PC-3 (cell line): ENCODE results near the gene PLSCR3. TPM values are rescaled to one million over a fixed set of nuclear protein-coding genes. Genes with fewer than 3 reads are reported as not detected.

Experiments
- ATAC-seq: fragments of 200-7000 bp; cut with Tn5 transposase; 2 replicates; pipeline ENCODE4 v1.9.1; 2020; ENCODE audit warnings: mild to moderate bottlenecking, moderate library complexity
- Bru-seq: library from RNA; stranded (reverse); fragments of 400-500 nt; gene quantifications from one replicate; lab custom pipeline; 2021; lab: Mats Ljungman, UMichigan
- BruChase-seq, 2 experiments: library from RNA; stranded (reverse); fragments of 400-500 nt; gene quantifications; one replicate each; lab custom pipeline; 2021; lab: Mats Ljungman, UMichigan
- BruUV-seq: library from RNA; stranded (reverse); fragments of 400-500 nt; replicated peaks from 2 replicates; lab custom pipeline; 2021; lab: Mats Ljungman, UMichigan
- CTCF ChIA-PET: fragments of 300-600 bp; sonication (Branson Sonifier 250); formaldehyde crosslinking; loops from one replicate; lab custom pipeline; 2022; ENCODE audit warnings: antibody characterized with exemption; lab: Charles Lee
- POLR2A ChIA-PET: fragments of 300-600 bp; sonication (Branson Sonifier 250); formaldehyde crosslinking; loops from one replicate; lab custom pipeline; 2022; ENCODE audit warnings: antibody characterized with exemption; ENCODE audit not compliant: unreplicated experiment; lab: Charles Lee
- DNase-seq: peaks from one replicate; pipeline ENCODE4 v3.0.0-alpha.2; 2015
- H2AFZ ChIP-seq: fragments of 300-600 bp; sonication (generic); 2 replicates; pipeline ENCODE4 v1.6.0; 2016; ENCODE audit warnings: antibody characterized with exemption, low read length
- H3F3A ChIP-seq: fragments of 300-600 bp; sonication (generic); one replicate; pipeline ENCODE4 v1.6.0; 2017; ENCODE audit warnings: antibody characterized with exemption, low read length, control low read depth, mild to moderate bottlenecking; ENCODE audit not compliant: unreplicated experiment
- H3K27ac ChIP-seq: fragments of 300-600 bp; sonication (generic); 2 replicates; pipeline ENCODE4 v1.5.1; 2016; ENCODE audit warnings: mild to moderate bottlenecking, low read length
- H3K27me3 ChIP-seq: fragments of 300-600 bp; sonication (generic); 2 replicates; pipeline ENCODE4 v1.6.1; 2016; ENCODE audit warnings: low read length, mixed read lengths
- H3K36me3 ChIP-seq: fragments of 300-600 bp; sonication (generic); 2 replicates; pipeline ENCODE4 v1.6.1; 2016; ENCODE audit warnings: low read depth, mixed run types, low read length, mixed read lengths
- H3K4me1 ChIP-seq: fragments of 300-600 bp; sonication (generic); 2 replicates; pipeline ENCODE4 v1.5.1; 2016; ENCODE audit warnings: low read length; ENCODE audit not compliant: insufficient read depth
- H3K4me2 ChIP-seq: fragments of 300-600 bp; sonication (generic); 2 replicates; pipeline ENCODE4 v1.6.0; 2016; ENCODE audit warnings: low read length
- H3K4me3 ChIP-seq: fragments of 300-600 bp; sonication (generic); 2 replicates; pipeline ENCODE4 v1.5.1; 2016; ENCODE audit warnings: mild to moderate bottlenecking, low read length, mixed read lengths
- H3K79me2 ChIP-seq: fragments of 300-600 bp; sonication (generic); 2 replicates; pipeline ENCODE4 v1.6.1; 2017; ENCODE audit warnings: low read length, mixed read lengths
- H3K9ac ChIP-seq: fragments of 300-600 bp; sonication (generic); 2 replicates; pipeline ENCODE4 v1.6.0; 2016; ENCODE audit warnings: mild to moderate bottlenecking, low read length
- H3K9me2 ChIP-seq: fragments of 300-600 bp; sonication (generic); replicated peaks from 2 replicates; pipeline ENCODE4 v1.6.1; 2016; ENCODE audit warnings: mixed run types, low read length, mixed read lengths
- H3K9me3 ChIP-seq: fragments of 300-600 bp; sonication (generic); 2 replicates; pipeline ENCODE4 v1.6.1; 2016; ENCODE audit warnings: low read length, mixed read lengths
- H4K20me1 ChIP-seq: fragments of 300-600 bp; sonication (generic); 2 replicates; pipeline ENCODE4 v1.6.1; 2016; ENCODE audit warnings: low read length, mixed read lengths
- EZH2 ChIP-seq: fragments of 300-600 bp; sonication (generic); IDR thresholded peaks from one replicate; pipeline ENCODE4 v1.6.1; 2017; ENCODE audit warnings: antibody characterized with exemption, mild to moderate bottlenecking, low read length; ENCODE audit not compliant: unreplicated experiment
- EZH2phosphoT487 ChIP-seq: fragments of 300-600 bp; sonication (generic); IDR thresholded peaks from 2 replicates; pipeline ENCODE4 v1.6.1; 2018; ENCODE audit warnings: mild to moderate bottlenecking, antibody characterized with exemption, low read length, borderline replicate concordance
- intact Hi-C: fragments of 100-400 bp; cut with micrococcal nuclease; formaldehyde crosslinking; loops from 2 replicates; pipeline ENCODE4 v1.9.0; 2023
- long read RNA-seq: library from polyadenylated mRNA; unstranded; transcript quantifications from one replicate; pipeline ENCODE4 v2.0.0, GENCODE V29; 2021; ENCODE audit not compliant: unreplicated experiment
- total RNA-seq: library from RNA; depleted of rRNA; stranded (reverse); fragments of >200 nt; gene quantifications from 2 replicates; pipeline ENCODE4 v1.2.3, GENCODE V29; 2014; rRNA removed
- TF ChIP-seq, protein P1 (sequence below): fragments of 300-600 bp; sonication (generic); conservative IDR thresholded peaks from 2 replicates; pipeline ENCODE4 v1.5.1; 2017; ENCODE audit warnings: antibody characterized with exemption, low read depth, mild to moderate bottlenecking, low read length

Gene PLSCR3
- total RNA-seq (53.8 and 62.7 TPM in 2 replicates), Bru-seq, nascent RNA (percentile 27 among the genes with signal in this experiment), BruChase-seq, experiment 1, labeled RNA remaining after a 6-hour chase (percentile 34 among the genes with signal in this experiment), BruChase-seq, experiment 2, labeled RNA remaining after a 2-hour chase (percentile 52 among the genes with signal in this experiment)
- long read RNA-seq, transcript PLSCR3-202 (8 exons, 2,067 nt), result major isoform, 25 of 66 reads
- long read RNA-seq, transcript PLSCR3-209 (8 exons, 2,032 nt), result minor isoform, 5 of 66 reads
- long read RNA-seq, partial matches to known transcripts, result 9 of 66 reads
- long read RNA-seq, other reads (novel, unspliced or antisense), result 20 of 66 reads

DNA sequence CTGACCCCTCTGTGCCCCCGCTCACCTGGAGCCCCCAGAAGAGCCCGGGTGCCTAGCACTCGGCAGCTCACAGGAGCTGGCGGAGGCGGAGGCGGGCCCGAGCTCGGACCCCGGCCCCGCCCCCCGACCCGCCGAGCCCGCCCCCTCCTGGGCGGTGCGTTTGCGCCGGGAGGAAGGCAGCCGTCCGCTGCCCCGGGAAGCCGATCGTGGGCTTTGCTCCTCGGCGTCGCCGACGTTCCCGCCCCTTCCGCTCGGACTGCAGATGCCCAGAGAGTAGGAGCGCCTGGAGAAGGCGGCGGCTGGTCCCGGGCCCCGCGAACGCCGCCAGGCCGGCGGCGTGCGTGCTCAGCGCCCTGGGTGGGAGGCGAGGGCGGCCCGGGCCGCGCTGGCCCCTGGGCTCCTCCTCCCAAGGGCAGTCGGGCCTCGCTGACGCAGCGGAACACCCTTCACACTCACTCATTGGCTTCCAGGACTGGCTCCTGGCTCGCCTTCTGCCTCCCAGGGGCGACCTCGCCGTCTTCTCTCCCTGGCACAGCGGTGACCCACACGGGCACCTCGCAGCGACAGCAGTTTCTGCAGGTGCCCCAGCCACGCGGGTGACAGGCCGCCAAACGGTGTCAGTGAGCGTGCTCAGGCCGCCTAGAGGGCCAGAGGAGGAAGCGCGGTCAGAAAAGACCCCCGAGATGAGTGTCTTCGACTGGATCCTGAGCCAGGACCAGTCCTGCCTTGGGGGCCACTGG lies at the start of gene PLSCR3:
Gene PLSCR3, minus strand, starts transcription at position 74 of the 740 bp plus-strand sequence. CDS start 415 bp downstream, outside the sequence.
- no peaks in the 10 kb centered on the region for H3K27me3 ChIP-seq
- ChIA-PET POLR2A (interaction anchor here (1.0 kb wide), 1 partner anchor 9 kb away, joined by 3 read pairs; the partner anchor contains the start of gene TMEM256), CTCF (interaction anchor here (1.4 kb wide), 1 partner anchor 9 kb away, joined by 3 read pairs; the partner anchor contains the start of gene TMEM256)
- H3K79me2 ChIP-seq, result peaks cover 16% of the 10 kb centered on the region
- no peaks in the 10 kb centered on the region for H3F3A ChIP-seq
- H3K9me2 ChIP-seq, result no peaks in the 10 kb centered on the region
- peak within 1 kb of the TSS; percentile 91 for H3K4me3 ChIP-seq
- H3K36me3 ChIP-seq, result no peaks in the 10 kb centered on the region; the same call in 1 of the 2 replicates
- intact Hi-C loops, result loop anchor here (1.0 kb wide), 1 partner anchor 10 kb away; the partner anchor contains the start of gene TMEM256
- H3K4me1 ChIP-seq, result peaks cover 4% of the 10 kb centered on the region; the same call in 1 of the 2 replicates
- H2AFZ ChIP-seq, result peak within 1 kb of the TSS; percentile 88
- BruUV-seq, result TSS peak; percentile 74
- ATAC-seq (peak; percentile 86), DNase-seq (peak; percentile 76)
- H3K27ac ChIP-seq, result peak within 1 kb of the TSS; percentile 71
- H3K4me2 ChIP-seq, result peak within 1 kb of the TSS; percentile 93
- H4K20me1 ChIP-seq, result no peaks in the 10 kb centered on the region
- peak within 1 kb of the TSS; percentile 76 for H3K9ac ChIP-seq
- TF ChIP-seq EZH2, result no peak
- TF ChIP-seq EZH2phosphoT487, result no peak
- TF ChIP-seq, protein P1, sequence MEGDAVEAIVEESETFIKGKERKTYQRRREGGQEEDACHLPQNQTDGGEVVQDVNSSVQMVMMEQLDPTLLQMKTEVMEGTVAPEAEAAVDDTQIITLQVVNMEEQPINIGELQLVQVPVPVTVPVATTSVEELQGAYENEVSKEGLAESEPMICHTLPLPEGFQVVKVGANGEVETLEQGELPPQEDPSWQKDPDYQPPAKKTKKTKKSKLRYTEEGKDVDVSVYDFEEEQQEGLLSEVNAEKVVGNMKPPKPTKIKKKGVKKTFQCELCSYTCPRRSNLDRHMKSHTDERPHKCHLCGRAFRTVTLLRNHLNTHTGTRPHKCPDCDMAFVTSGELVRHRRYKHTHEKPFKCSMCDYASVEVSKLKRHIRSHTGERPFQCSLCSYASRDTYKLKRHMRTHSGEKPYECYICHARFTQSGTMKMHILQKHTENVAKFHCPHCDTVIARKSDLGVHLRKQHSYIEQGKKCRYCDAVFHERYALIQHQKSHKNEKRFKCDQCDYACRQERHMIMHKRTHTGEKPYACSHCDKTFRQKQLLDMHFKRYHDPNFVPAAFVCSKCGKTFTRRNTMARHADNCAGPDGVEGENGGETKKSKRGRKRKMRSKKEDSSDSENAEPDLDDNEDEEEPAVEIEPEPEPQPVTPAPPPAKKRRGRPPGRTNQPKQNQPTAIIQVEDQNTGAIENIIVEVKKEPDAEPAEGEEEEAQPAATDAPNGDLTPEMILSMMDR, result no peak; the same call in 1 of the 2 replicates
- no peaks in the 10 kb centered on the region for H3K9me3 ChIP-seq

DNA sequence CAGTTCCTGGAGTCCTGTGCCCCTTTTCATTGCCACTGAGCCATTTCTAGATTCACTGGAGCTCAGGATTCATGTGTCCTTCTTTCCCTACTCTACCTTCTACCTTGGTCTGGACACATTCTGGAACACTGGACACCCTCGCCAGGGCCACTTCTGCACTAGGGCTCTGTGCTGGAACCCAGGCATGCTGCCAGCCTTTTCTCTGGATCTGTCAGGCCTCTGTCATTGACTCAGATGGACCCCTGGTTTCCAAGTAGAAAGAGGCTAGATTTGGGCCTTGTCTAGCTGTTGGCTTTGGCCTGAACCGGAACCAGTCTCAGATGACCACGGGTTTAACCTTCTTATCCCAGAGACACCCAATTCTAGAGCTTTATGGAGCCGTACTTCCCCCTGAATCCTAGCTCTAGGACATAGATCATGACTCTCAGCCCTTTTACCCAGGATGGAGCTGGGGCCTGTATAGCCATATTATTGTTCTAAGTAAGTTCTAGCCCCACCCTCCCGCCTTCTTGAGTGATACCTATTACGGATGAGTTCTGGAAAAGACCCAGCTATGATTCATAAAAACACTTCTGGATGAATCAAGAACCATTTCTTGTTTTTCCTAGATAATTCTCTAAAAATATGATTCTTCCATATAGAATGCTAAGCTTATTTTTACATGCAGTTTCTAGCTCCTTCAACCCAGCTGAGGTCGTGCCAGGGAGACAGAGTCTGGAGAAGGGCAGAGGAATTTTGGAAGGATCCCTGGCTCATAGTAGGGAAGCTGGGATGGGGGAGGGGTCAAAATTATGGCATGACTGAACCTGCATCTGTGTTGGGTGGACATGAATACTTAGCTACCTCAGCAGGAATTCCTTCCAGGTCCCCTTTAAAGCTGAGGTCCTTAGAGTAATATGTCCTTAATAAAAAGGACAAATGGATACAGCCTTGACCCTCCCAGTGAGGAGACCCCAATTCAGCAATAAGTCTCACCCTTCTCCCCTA lies 49.5 kb upstream of the PLSCR3 start:
- CTCF ChIA-PET, result interaction anchor here (0.6 to 1.0 kb wide), 2 partner anchors 33 to 88 kb away, joined by 3 read pairs; no protein-coding TSS in a partner anchor
- DNase-seq (peak; percentile 50), ATAC-seq (no peak)
- Histone ChIP-seq H3K4me1 (no peaks in the 10 kb centered on the region; the same call in 1 of the 2 replicates), H3K4me3 (no peak overlapping the region), H3K9ac (no peak overlapping the region), H3K36me3 (no peaks in the 10 kb centered on the region), H3K9me2 (no peaks in the 10 kb centered on the region), H3K27ac (no peak overlapping the region), H3K27me3 (no peaks in the 10 kb centered on the region), H3K4me2 (no peak overlapping the region), H2AFZ (no peak overlapping the region), H3F3A (no peaks in the 10 kb centered on the region), H4K20me1 (no peaks in the 10 kb centered on the region), H3K9me3 (no peaks in the 10 kb centered on the region), H3K79me2 (no peaks in the 10 kb centered on the region)
- BruUV-seq, result no TSS peak
- POLR2A ChIA-PET, result no interaction called here
- intact Hi-C loops, result no loop called here
- TF ChIP-seq EZH2 (no peak), EZH2phosphoT487 (no peak)
